Osteocyte (in vitro differentiated cells): Measurements from ENCODE around the gene ANTXR1. TPM values are rescaled to one million over a fixed set of nuclear protein-coding genes. Genes with fewer than 3 reads are reported as not detected.

Experiments
- DNase-seq: peaks from one replicate; pipeline ENCODE4 v3.0.0; 2021; ENCODE audit warnings: mixed read lengths; ENCODE audit not compliant: unreplicated experiment; ENCODE audit errors: extremely low spot score
- H3K27ac Mint-ChIP-seq: one replicate; pipeline ENCODE4 v1.8.0; 2021; ENCODE audit warnings: mild to moderate bottlenecking, mixed read lengths; ENCODE audit not compliant: unreplicated experiment
- H3K27me3 Mint-ChIP-seq: one replicate; pipeline ENCODE4 v1.8.0; 2021; ENCODE audit warnings: mixed read lengths; ENCODE audit not compliant: unreplicated experiment
- H3K36me3 Mint-ChIP-seq: one replicate; pipeline ENCODE4 v1.8.0; 2021; ENCODE audit warnings: mixed read lengths; ENCODE audit not compliant: unreplicated experiment
- H3K4me1 Mint-ChIP-seq: one replicate; pipeline ENCODE4 v1.8.0; 2021; ENCODE audit warnings: mixed read lengths; ENCODE audit not compliant: unreplicated experiment
- H3K4me3 Mint-ChIP-seq: one replicate; pipeline ENCODE4 v1.8.0; 2021; ENCODE audit warnings: mild to moderate bottlenecking, moderate library complexity, mixed read lengths; ENCODE audit not compliant: unreplicated experiment
- H3K9me3 Mint-ChIP-seq: one replicate; pipeline ENCODE4 v1.8.0; 2021; ENCODE audit warnings: mixed read lengths; ENCODE audit not compliant: unreplicated experiment
- CTCF ChIP-seq: fragments of 200-600 bp; sonication (generic); IDR thresholded peaks from 2 replicates; pipeline ENCODE4 v1.5.0; 2021; ENCODE audit warnings: antibody characterized with exemption, mild to moderate bottlenecking, moderate library complexity
- total RNA-seq: library from RNA; stranded (reverse); gene quantifications from 2 replicates; pipeline ENCODE4 v1.2.1, GENCODE V29; 2021

The ANTXR1 gene
- total RNA-seq, 1 donor from 2014 or later, result 144 TPM

- H3K4me3 Mint-ChIP-seq, result no peak overlapping the region
- no peaks in the 10 kb centered on the region for H3K27me3 Mint-ChIP-seq
- H3K4me1 Mint-ChIP-seq, result peaks cover 27% of the 10 kb centered on the region
- no peak for DNase-seq
- no peaks in the 10 kb centered on the region for H3K9me3 Mint-ChIP-seq
- peaks cover 49% of the 10 kb centered on the region for H3K36me3 Mint-ChIP-seq
- TF ChIP-seq CTCF, result no peak
- H3K27ac Mint-ChIP-seq, result no peak overlapping the region
Measured at GRCh38 chr2:69167469-69167822, 154.5 kb downstream of the ANTXR1 start.

GRCh38 chr2:69168144-69168813 lies 155.3 kb downstream of the ANTXR1 start:
- DNase-seq, result no peak
- Mint-ChIP-seq H3K9me3 (no peaks in the 10 kb centered on the region), H3K36me3 (peaks cover 54% of the 10 kb centered on the region), H3K27me3 (no peaks in the 10 kb centered on the region), H3K4me1 (peaks cover 19% of the 10 kb centered on the region), H3K4me3 (no peak overlapping the region), H3K27ac (no peak overlapping the region)
- no peak for TF ChIP-seq CTCF

DNA sequence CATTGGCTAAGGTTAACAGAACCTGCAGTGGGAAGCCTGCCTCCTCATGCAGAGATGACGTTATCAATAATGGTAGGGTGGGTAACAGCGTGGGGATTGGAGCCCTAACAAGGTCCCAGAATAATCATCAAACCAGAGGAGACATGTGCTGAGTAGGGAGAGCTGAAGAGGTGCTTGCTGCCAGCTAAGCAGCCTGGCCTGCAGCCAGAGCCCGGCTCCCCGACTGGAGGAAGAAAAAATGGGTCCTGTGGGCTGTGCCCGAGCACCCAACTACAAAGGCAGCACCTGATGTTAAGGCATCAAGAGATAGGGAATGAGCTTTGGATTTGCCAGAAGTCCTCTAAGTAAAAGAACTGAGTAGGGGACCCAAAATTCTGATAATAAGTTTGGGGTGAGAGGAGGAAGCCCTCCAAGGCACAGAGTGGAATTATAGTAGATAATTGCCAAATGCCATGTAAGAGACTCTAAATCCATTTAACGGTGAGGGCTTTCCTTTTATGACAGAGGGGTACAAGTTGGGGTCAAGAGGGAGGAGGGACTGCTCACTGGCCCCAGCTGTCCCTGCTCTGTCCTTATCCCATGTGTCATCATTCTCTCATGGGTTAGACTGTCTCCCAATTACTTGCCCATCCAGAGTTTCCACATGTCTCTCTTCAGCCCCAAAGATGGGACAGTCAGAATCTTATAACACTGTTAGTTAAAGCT lies 156.1 kb downstream of the ANTXR1 start:
- no peak for DNase-seq

GRCh38 chr2:69169655-69170389 lies 156.8 kb downstream of the ANTXR1 start:
- Mint-ChIP-seq H3K27me3 (no peaks in the 10 kb centered on the region), H3K4me3 (no peak overlapping the region), H3K4me1 (peaks cover 22% of the 10 kb centered on the region), H3K27ac (no peak overlapping the region), H3K36me3 (peaks cover 45% of the 10 kb centered on the region), H3K9me3 (no peaks in the 10 kb centered on the region)
- TF ChIP-seq CTCF, result no peak
- DNase-seq, result no peak

More for the DNA sequence above, 156.1 kb downstream of the ANTXR1 start:
- H3K27ac Mint-ChIP-seq, result no peak overlapping the region
- H3K4me1 Mint-ChIP-seq, result peaks cover 18% of the 10 kb centered on the region
- no peaks in the 10 kb centered on the region for H3K9me3 Mint-ChIP-seq
- no peaks in the 10 kb centered on the region for H3K27me3 Mint-ChIP-seq
- H3K36me3 Mint-ChIP-seq, result peaks cover 50% of the 10 kb centered on the region
- H3K4me3 Mint-ChIP-seq, result no peak overlapping the region
- no peak for TF ChIP-seq CTCF

GRCh38 chr2:69170661-69171060 lies 157.7 kb downstream of the ANTXR1 start:
- no peak for TF ChIP-seq CTCF
- Mint-ChIP-seq H3K4me3 (no peak overlapping the region), H3K4me1 (peaks cover 24% of the 10 kb centered on the region), H3K36me3 (peaks cover 39% of the 10 kb centered on the region), H3K9me3 (no peaks in the 10 kb centered on the region), H3K27me3 (no peaks in the 10 kb centered on the region), H3K27ac (no peak overlapping the region)
- DNase-seq, result no peak
